WTC11 (cell line): Measurements from ENCODE around the gene ACVR1. TPM values are rescaled to one million over a fixed set of nuclear protein-coding genes. Genes with fewer than 3 reads are reported as not detected.

Experiments used
- ATAC-seq: fragments of 200-7000 bp; cut with Tn5 transposase; 2 replicates; pipeline ENCODE4 v1.10.0; 2021; ENCODE audit warnings: mild to moderate bottlenecking, moderate library complexity
- CTCF ChIA-PET: fragments of 300-600 bp; sonication (Branson Sonifier 250); formaldehyde crosslinking; loops from one replicate; lab custom pipeline; 2021; ENCODE audit warnings: antibody characterized with exemption; lab: Charles Lee
- POLR2A ChIA-PET: fragments of 350-600 bp; sonication (Branson Sonifier 250); formaldehyde crosslinking; loops from one replicate; lab custom pipeline; 2021; ENCODE audit warnings: antibody characterized with exemption; lab: Charles Lee
- DNase-seq: peaks from one replicate; pipeline ENCODE4 v3.0.0; 2021; ENCODE audit warnings: low spot score
- H3K27ac Mint-ChIP-seq: 2 replicates; pipeline ENCODE4 v1.8.0; 2021; ENCODE audit warnings: mixed read lengths
- H3K27me3 Mint-ChIP-seq: 2 replicates; pipeline ENCODE4 v1.8.0; 2021; ENCODE audit warnings: low read depth, mild to moderate bottlenecking, moderate library complexity, mixed read lengths
- H3K36me3 Mint-ChIP-seq: 2 replicates; pipeline ENCODE4 v1.8.0; 2021; ENCODE audit warnings: mixed read lengths
- H3K4me1 Mint-ChIP-seq: 2 replicates; pipeline ENCODE4 v1.8.0; 2022; ENCODE audit warnings: mixed read lengths
- H3K4me3 Mint-ChIP-seq: 2 replicates; pipeline ENCODE4 v1.8.0; 2021; ENCODE audit warnings: mild to moderate bottlenecking, moderate library complexity, mixed read lengths
- H3K9me3 Mint-ChIP-seq: 2 replicates; pipeline ENCODE4 v1.8.0; 2021; ENCODE audit warnings: mixed read lengths
- ERG ChIP-seq: fragments of 250-450 bp; sonication (Bioruptor Pico); IDR thresholded peaks from 2 replicates; pipeline ENCODE4 v1.8.0; 2021; ENCODE audit warnings: mild to moderate bottlenecking
- FOXK1 ChIP-seq: sonication (generic); formaldehyde crosslinking; IDR thresholded peaks from 2 replicates; pipeline ENCODE4 v1.8.0; 2022; ENCODE audit warnings: mild to moderate bottlenecking, moderate library complexity, missing genetic modification reagents
- HMGA2 ChIP-seq: fragments of 250-450 bp; sonication (Bioruptor Pico); IDR thresholded peaks from 2 replicates; pipeline ENCODE4 v1.4.0; 2021; ENCODE audit warnings: mild to moderate bottlenecking, moderate library complexity
- MAX ChIP-seq: sonication (generic); formaldehyde crosslinking; IDR thresholded peaks from 2 replicates; pipeline ENCODE4 v1.8.0; 2022; ENCODE audit warnings: mild to moderate bottlenecking, missing genetic modification reagents
- NR1H2 ChIP-seq: sonication (generic); formaldehyde crosslinking; IDR thresholded peaks from 2 replicates; pipeline ENCODE4 v1.9.0; 2021; ENCODE audit warnings: mild to moderate bottlenecking, moderate library complexity, missing genetic modification reagents
- RELA ChIP-seq: sonication (generic); formaldehyde crosslinking; IDR thresholded peaks from 2 replicates; pipeline ENCODE4 v1.8.1; 2022; ENCODE audit warnings: missing genetic modification reagents, mild to moderate bottlenecking, borderline replicate concordance
- STAT6 ChIP-seq: sonication (generic); formaldehyde crosslinking; conservative IDR thresholded peaks from 2 replicates; pipeline ENCODE4 v1.8.1; 2023; ENCODE audit warnings: mild to moderate bottlenecking, low read depth, missing genetic modification reagents, moderate library complexity
- TEAD1 ChIP-seq: sonication (generic); formaldehyde crosslinking; IDR thresholded peaks from 2 replicates; pipeline ENCODE4 v1.8.0; 2022; ENCODE audit warnings: mild to moderate bottlenecking, missing genetic modification reagents
- ZNF232 ChIP-seq: sonication (generic); formaldehyde crosslinking; IDR thresholded peaks from 2 replicates; pipeline ENCODE4 v1.8.0; 2022; ENCODE audit warnings: mild to moderate bottlenecking, missing genetic modification reagents
- ZNF263 ChIP-seq: sonication (generic); formaldehyde crosslinking; IDR thresholded peaks from 2 replicates; pipeline ENCODE4 v1.8.1; 2022; ENCODE audit warnings: low read depth, mild to moderate bottlenecking, moderate library complexity, missing genetic modification reagents
- ZNF423 ChIP-seq: fragments of 250-450 bp; sonication (Bioruptor Pico); IDR thresholded peaks from 2 replicates; pipeline ENCODE4 v2.1.2; 2022; ENCODE audit warnings: mild to moderate bottlenecking, moderate library complexity
- total RNA-seq: library from RNA; stranded (reverse); gene quantifications from 3 replicates; pipeline ENCODE4 v1.2.3, GENCODE V29; 2021
- TF ChIP-seq, protein P1 (sequence below): sonication (generic); formaldehyde crosslinking; IDR thresholded peaks from 2 replicates; pipeline ENCODE4 v1.8.1; 2023; ENCODE audit warnings: mild to moderate bottlenecking, missing genetic modification reagents
- TF ChIP-seq, protein P2 (sequence below): sonication (generic); formaldehyde crosslinking; IDR thresholded peaks from 2 replicates; pipeline ENCODE4 v1.8.1; 2022; ENCODE audit warnings: low read depth, mild to moderate bottlenecking, moderate library complexity, missing genetic modification reagents, borderline replicate concordance
- TF ChIP-seq, protein P3 (sequence below): fragments of 250-450 bp; sonication (Bioruptor Pico); IDR thresholded peaks from 2 replicates; pipeline ENCODE4 v1.9.0; 2021; ENCODE audit warnings: mild to moderate bottlenecking
- TF ChIP-seq, protein P4 (sequence below): sonication (generic); formaldehyde crosslinking; IDR thresholded peaks from 2 replicates; pipeline ENCODE4 v1.8.1; 2023; ENCODE audit warnings: mild to moderate bottlenecking, missing genetic modification reagents, borderline replicate concordance

ACVR1 gene
- total RNA-seq, 1 experiment from 2014 or later, result 19.2 TPM

GRCh38 chr2:157903151-157903550, 27.0 kb upstream of the ACVR1 start (continued):
- TF ChIP-seq, protein P1, sequence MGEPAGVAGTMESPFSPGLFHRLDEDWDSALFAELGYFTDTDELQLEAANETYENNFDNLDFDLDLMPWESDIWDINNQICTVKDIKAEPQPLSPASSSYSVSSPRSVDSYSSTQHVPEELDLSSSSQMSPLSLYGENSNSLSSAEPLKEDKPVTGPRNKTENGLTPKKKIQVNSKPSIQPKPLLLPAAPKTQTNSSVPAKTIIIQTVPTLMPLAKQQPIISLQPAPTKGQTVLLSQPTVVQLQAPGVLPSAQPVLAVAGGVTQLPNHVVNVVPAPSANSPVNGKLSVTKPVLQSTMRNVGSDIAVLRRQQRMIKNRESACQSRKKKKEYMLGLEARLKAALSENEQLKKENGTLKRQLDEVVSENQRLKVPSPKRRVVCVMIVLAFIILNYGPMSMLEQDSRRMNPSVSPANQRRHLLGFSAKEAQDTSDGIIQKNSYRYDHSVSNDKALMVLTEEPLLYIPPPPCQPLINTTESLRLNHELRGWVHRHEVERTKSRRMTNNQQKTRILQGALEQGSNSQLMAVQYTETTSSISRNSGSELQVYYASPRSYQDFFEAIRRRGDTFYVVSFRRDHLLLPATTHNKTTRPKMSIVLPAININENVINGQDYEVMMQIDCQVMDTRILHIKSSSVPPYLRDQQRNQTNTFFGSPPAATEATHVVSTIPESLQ (CRISPR knock-in tag), result no peak
- TF ChIP-seq, protein P2, sequence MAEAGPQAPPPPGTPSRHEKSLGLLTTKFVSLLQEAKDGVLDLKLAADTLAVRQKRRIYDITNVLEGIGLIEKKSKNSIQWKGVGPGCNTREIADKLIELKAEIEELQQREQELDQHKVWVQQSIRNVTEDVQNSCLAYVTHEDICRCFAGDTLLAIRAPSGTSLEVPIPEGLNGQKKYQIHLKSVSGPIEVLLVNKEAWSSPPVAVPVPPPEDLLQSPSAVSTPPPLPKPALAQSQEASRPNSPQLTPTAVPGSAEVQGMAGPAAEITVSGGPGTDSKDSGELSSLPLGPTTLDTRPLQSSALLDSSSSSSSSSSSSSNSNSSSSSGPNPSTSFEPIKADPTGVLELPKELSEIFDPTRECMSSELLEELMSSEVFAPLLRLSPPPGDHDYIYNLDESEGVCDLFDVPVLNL (CRISPR knock-in tag), result no peak
- no peak for TF ChIP-seq MAX (CRISPR knock-in tag)
- TF ChIP-seq RELA, result no peak
- TF ChIP-seq, protein P3, sequence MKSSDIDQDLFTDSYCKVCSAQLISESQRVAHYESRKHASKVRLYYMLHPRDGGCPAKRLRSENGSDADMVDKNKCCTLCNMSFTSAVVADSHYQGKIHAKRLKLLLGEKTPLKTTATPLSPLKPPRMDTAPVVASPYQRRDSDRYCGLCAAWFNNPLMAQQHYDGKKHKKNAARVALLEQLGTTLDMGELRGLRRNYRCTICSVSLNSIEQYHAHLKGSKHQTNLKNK (CRISPR knock-in tag), result no peak
- TF ChIP-seq ERG (CRISPR knock-in tag), result no peak
- TF ChIP-seq ZNF423, result no peak

DNA sequence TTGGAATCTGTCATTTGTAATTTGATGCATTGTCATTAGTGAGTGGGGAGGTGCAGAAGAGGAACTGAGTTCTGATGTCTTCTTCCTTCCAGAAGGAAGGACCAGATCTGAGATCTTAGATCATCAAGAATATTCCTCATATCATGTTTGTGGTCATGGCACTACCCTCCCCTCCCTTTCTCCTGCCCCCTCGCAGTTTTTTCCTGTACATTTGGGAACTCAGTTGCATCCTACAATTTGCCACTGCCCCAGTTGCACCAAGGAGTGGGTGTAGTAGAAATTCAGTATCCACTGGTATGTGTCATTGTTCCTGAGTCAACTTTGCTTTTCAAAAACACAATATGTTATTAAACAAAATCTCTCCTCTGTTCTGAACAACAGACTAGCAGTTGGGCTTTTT, 26.6 kb upstream of the ACVR1 start:
- no peak for ATAC-seq
- no peak overlapping the region for H3K27ac Mint-ChIP-seq

More for the DNA sequence above, 26.6 kb upstream of the ACVR1 start:
- DNase-seq, result no peak
- H3K4me1 Mint-ChIP-seq, result peaks cover 24% of the 10 kb centered on the region
- H3K27me3 Mint-ChIP-seq, result peaks cover 16% of the 10 kb centered on the region
- POLR2A ChIA-PET, result no interaction called here
- H3K9me3 Mint-ChIP-seq, result no peaks in the 10 kb centered on the region
- no peaks in the 10 kb centered on the region for H3K36me3 Mint-ChIP-seq
- TF ChIP-seq FOXK1 (CRISPR knock-in tag) (no peak), NR1H2 (no peak), ZNF263 (CRISPR knock-in tag) (no peak), RELA (no peak), ZNF423 (no peak), HMGA2 (CRISPR knock-in tag) (no peak), TEAD1 (CRISPR knock-in tag) (no peak), ZNF232 (no peak), STAT6 (CRISPR knock-in tag) (no peak)
- TF ChIP-seq, protein P4, sequence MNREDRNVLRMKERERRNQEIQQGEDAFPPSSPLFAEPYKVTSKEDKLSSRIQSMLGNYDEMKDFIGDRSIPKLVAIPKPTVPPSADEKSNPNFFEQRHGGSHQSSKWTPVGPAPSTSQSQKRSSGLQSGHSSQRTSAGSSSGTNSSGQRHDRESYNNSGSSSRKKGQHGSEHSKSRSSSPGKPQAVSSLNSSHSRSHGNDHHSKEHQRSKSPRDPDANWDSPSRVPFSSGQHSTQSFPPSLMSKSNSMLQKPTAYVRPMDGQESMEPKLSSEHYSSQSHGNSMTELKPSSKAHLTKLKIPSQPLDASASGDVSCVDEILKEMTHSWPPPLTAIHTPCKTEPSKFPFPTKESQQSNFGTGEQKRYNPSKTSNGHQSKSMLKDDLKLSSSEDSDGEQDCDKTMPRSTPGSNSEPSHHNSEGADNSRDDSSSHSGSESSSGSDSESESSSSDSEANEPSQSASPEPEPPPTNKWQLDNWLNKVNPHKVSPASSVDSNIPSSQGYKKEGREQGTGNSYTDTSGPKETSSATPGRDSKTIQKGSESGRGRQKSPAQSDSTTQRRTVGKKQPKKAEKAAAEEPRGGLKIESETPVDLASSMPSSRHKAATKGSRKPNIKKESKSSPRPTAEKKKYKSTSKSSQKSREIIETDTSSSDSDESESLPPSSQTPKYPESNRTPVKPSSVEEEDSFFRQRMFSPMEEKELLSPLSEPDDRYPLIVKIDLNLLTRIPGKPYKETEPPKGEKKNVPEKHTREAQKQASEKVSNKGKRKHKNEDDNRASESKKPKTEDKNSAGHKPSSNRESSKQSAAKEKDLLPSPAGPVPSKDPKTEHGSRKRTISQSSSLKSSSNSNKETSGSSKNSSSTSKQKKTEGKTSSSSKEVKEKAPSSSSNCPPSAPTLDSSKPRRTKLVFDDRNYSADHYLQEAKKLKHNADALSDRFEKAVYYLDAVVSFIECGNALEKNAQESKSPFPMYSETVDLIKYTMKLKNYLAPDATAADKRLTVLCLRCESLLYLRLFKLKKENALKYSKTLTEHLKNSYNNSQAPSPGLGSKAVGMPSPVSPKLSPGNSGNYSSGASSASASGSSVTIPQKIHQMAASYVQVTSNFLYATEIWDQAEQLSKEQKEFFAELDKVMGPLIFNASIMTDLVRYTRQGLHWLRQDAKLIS (CRISPR knock-in tag), result no peak
- TF ChIP-seq, protein P3 (CRISPR knock-in tag), result no peak
- CTCF ChIA-PET, result interaction anchor here (0.6 to 1.9 kb wide), 6 partner anchors 11 to 1355 kb away, joined by 3 to 10 read pairs (median 4); partner anchors contain the start of gene ACVR1C
- no peak overlapping the region for H3K4me3 Mint-ChIP-seq
